GM21423 (cell line): ENCODE measurements around the gene EMD.

Source experiments
- ATAC-seq: cut with Tn5 transposase; IDR thresholded peaks from one replicate; pipeline ENCODE4 v1.9.1; 2021; ENCODE audit warnings: mild to moderate bottlenecking, moderate library complexity; ENCODE audit not compliant: unreplicated experiment

The EMD gene

DNA sequence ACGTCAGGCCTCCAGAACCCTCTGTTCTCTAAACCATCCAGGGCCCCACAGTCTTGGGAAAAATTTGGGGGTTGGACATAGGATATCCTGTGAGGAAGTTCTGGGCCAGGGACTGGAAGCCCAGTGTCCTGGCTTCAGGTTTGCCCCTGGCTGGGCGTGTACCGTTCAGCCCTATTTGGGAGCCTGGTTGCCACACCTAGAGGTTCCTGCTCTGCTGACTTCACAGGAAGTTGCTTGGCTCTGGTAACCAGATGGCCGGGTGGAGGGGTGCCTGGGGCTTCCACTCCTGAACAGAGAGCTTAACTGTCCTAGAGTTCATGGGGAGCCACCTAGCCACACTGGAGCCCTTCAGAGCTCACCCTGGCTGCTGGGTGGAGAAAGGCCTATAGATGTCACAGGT, 33.4 kb downstream of the EMD start:
- no peak for ATAC-seq

DNA sequence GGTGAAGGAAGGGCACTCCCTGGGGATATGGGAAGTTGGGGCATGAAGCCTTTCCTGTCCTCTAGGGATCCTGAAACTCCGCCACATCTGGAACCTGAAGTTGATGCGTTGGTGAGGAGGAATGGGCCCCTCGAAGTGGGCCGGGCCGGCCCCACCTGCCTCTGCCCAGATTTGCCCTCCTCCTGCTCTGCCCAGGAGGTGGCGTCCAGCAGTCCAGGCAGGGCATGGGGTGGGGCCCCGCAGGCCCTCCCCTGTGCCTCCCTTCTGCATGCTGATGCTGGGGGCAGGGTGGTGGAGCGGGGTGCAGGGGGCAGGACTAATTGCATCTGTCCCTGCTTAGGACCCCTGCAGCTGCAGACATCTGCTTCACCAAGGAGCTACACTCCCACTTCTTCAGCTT, 34.0 kb downstream of the EMD start:
- ATAC-seq = no peak

DNA sequence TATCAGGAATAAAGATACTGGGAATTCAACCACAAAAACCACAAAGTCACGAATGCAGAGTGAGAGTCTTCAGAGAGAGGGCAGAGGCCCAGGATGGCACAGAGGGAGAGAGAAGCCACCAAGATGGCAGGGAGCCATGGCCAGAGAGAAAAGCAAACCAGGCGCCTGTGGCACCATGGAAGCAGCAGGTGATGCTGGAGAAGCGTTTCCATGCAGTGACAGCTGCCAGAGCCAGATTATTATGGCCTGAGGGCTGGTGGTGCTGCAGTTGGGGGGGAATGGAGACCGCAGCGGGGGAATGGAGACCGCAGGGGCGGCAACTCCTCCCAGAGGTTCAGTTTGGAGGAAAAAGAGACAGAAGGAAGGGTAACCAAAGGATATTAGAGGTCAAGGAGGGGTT, 38.1 kb downstream of the EMD start:
- ATAC-seq = no peak

DNA sequence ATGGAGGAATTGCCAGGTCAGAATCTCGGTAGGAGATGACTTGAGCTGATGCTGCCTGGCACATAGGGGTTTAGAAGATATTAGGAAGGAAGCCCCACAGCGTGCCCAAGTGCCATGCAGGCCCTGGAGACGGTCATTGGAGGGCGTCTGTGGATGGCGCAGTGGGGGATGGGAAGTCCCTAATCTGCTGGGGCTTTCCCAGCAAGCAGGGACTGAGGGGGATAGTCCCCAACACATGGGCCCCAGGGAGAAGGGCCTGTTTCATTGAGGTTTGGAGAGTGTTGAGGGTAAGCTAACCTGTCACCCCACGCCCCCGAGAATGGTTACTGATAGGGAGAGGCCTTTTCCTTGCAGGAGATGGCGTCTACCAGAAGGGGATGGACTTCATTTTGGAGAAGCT, 40.1 kb downstream of the EMD start:
- no peak for ATAC-seq

DNA sequence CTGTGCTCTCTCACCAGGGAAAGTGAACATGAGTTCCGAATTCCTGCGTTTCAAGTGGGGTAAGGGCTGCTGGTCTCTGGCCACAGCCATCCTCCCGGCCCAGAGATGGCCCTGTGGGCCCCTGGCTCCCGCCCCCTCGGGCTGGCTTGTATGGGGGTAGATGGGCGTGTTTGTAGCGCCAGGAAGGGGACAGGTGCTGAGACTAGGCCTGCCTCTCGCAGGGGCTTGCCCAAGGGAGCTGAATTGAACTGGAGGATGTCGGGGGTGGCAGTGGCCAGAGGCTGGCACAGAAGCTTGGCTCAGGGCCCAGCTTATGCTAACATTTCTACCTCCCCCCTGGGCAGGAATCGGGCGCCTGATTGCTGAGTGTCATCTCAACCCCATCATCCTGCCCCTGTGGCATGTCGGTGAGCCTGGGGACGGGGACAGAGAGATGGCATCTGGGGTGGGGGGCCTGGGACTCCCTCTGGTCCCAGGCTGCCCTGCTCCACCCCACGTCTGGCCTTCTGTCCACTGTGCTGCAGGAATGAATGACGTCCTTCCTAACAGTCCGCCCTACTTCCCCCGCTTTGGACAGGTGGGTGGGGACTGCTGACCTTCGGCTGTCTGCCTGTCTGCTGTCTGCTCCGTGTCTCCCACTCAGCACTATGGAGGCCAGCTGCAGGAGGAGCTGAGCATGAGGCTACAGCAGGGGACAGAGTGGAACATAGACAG, 40.8 kb downstream of the EMD start:
- ATAC-seq = no peak

DNA sequence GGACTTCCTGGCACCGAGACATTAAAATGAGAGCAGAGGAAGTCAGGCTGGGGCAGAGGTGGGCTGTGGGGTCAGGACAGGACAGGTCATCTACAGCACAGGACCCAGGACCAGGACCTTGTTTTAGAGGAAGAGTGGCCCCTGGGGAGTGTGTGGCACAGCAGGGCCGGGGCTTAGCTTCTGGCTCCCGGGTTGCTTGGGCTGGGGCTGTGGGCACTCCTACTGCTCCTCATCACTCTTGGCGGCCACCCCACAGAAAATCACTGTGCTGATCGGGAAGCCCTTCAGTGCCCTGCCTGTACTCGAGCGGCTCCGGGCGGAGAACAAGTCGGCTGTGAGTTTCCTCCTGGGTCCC, 41.3 kb downstream of the EMD start:
- ATAC-seq = no peak

DNA sequence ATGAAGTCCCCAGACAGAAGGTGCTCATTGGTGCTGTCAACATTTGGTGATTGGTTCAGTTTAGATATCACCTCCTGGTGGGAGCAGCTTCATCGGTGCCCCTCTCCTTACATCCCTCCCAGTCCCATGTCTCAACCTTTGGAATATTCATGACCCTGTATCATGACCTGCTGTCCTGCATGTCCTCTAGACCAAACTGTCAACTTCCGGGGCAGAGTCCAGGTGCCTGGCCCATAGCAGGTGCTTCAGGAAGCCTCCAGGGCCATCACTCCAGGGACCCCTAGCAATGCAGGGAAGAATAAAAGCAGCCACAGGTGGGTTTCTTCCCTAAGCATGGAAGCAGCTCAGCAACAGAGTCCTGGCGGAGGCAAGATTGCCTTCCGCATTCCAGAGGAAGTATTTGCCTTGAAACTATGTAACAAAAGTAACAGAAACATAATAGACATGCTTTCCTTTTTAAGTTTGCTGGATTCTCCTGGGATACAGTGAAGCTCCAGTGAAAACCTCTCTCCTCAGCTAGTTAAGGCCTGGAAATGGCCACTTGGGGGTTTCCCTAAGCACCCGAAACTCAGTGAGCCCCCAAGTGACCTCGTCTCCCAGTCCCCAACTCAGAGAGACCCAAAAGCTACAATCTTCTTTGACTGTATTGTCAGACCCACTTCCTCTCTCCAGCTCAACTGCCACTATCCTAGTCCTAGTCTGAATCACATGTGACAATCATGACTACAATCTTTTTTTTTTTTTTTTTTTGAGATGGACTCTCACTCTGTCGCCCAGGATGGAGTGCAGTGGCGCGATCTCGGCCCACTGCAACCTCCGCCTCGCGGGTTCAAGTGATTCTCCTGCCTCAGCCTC, 48.0 kb downstream of the EMD start:
- ATAC-seq = no peak

DNA sequence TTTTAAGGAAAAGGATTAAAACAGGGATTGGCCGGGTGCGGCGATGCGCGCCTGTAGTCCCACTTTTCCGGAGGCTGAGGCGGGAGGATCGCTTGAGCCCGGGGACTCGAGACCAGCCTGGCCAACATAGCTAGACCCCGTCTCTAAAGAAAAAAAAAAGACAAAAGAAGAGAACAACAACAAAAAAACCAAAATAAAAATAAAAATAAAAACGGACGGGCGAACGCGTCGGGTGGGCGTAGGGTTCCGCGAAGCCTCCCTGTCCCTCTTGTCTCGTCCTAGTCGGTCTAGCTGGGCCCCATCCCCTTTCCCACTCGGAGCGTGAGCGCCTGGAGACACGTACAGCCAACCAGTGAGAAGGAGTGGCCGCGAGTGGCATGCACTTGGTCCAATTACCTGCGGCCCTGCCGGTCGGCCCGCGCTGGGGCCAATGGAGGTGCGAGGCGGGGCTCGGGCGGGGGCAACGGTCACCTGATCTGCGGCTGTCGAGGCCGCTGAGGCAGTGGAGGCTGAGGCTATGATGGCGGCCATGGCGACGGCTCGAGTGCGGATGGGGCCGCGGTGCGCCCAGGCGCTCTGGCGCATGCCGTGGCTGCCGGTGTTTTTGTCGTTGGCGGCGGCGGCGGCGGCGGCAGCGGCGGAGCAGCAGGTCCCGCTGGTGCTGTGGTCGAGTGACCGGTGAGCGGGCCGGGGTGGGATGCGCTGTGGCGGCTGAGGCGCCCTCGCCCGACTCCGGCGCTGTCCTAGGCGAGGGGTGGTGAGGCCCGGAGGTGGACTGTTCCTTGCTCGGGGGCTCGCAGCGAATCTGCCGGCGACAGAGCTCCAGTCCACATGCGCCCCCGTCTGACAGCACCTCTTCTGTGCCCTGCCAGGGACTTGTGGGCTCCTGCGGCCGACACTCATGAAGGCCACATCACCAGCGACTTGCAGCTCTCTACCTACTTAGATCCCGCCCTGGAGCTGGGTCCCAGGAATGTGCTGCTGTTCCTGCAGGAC, 49.4 kb downstream of the EMD start, which contains the start of gene ATP6AP1:
TSS of gene ATP6AP1 (plus strand) at position 502 of the 996 bp plus-strand sequence. CDS start at position 518, 16 bp downstream.
- ATAC-seq = peak; percentile 98

DNA sequence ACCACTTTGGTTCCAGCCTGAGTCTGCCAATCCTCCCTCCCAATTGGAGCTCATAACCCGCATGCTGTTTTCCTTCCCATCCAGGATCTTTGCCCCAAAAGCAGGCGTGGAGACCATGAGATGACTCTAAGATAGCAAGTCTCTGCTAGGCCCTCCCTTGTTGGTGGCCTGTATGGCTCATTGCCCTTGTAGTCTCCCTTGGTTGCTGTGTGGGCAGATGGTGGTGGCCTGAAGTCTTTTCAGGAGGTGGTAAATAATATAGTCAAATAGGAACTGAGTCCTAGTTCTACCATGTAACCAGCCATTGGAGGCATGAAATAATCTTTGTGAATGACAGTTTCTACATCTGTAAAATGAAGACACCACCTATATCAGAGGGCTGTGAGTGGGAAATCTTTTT, 50.6 kb downstream of the EMD start:
- no peak for ATAC-seq

DNA sequence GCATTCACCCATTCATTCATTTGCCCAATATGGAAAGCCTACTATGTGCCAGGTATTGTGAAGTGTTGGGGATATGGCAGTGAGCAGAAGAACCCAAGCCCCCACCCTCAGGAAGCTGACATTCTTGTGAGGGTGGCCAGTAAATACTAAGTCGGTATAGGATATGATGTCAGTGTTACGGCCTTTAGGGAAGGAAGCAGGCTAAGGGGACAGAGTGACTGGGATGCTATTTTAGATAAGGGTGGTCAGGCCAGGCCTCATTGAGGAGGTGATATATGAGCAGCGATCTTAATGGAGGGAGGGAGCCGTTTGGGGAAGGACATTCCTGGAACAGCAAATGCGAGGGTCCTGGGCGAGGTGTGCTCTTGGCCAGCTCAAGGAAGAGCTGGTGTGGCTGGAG, 51.4 kb downstream of the EMD start:
- no peak for ATAC-seq

DNA sequence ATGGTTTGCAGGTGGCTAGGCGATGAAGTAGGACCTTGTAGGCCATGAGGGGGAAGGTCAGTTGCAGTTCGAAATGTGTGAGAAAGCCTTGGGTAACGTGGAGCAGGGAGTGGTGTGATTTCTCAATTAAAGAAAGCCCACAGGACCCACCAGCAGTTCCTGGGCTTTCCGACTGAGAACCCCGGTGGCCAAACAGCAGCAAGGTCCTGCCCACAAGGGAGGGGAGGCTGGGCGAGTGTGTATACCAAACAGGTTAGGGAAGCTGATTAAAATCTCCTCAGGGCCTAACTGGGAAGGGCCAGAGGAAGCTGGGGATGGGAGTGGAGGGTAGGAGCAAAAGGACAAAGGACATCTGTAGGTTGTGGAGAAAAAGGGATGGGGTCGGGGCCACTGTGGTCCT, 51.8 kb downstream of the EMD start:
- no peak for ATAC-seq
